GM10266 (cell line): ENCODE results near the gene CPOX.

Experiments used
- DNase-seq: peaks from one replicate; pipeline ENCODE4 v3.0.0; 2012; ENCODE audit errors: extremely low spot score
- TF ChIP-seq, protein P1 (sequence below): IDR thresholded peaks from 2 replicates; pipeline ENCODE4 v1.5.1; 2012; ENCODE audit warnings: mild to moderate bottlenecking, low read depth; ENCODE audit not compliant: control insufficient read depth, insufficient read depth; ENCODE audit errors: missing control alignments

Gene CPOX

GRCh38 chr3:98582042-98582441 lies 11.4 kb downstream of the CPOX start:
- DNase-seq, result no peak
- TF ChIP-seq, protein P1, sequence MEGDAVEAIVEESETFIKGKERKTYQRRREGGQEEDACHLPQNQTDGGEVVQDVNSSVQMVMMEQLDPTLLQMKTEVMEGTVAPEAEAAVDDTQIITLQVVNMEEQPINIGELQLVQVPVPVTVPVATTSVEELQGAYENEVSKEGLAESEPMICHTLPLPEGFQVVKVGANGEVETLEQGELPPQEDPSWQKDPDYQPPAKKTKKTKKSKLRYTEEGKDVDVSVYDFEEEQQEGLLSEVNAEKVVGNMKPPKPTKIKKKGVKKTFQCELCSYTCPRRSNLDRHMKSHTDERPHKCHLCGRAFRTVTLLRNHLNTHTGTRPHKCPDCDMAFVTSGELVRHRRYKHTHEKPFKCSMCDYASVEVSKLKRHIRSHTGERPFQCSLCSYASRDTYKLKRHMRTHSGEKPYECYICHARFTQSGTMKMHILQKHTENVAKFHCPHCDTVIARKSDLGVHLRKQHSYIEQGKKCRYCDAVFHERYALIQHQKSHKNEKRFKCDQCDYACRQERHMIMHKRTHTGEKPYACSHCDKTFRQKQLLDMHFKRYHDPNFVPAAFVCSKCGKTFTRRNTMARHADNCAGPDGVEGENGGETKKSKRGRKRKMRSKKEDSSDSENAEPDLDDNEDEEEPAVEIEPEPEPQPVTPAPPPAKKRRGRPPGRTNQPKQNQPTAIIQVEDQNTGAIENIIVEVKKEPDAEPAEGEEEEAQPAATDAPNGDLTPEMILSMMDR, result no peak

DNA sequence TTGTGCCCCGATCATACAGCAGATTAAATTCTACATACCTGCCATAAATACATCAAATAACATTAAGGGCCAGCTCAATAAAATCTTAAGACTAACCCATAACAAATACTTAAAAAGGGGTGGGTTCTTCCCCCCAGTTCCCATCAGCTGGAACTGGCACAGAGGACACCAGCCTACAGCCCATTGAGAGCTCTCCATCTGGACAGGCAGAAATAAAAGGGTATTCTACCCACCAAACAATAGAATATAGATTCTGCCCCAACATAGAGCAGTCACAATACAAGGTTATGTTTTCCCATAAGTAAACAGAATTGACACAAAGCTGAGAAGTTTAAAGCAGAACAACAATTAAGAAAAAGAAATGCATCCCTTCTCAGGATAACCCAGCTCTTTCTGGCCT lies 11.9 kb downstream of the CPOX start:
- no peak for DNase-seq
- TF ChIP-seq, protein P1, result no peak

DNA sequence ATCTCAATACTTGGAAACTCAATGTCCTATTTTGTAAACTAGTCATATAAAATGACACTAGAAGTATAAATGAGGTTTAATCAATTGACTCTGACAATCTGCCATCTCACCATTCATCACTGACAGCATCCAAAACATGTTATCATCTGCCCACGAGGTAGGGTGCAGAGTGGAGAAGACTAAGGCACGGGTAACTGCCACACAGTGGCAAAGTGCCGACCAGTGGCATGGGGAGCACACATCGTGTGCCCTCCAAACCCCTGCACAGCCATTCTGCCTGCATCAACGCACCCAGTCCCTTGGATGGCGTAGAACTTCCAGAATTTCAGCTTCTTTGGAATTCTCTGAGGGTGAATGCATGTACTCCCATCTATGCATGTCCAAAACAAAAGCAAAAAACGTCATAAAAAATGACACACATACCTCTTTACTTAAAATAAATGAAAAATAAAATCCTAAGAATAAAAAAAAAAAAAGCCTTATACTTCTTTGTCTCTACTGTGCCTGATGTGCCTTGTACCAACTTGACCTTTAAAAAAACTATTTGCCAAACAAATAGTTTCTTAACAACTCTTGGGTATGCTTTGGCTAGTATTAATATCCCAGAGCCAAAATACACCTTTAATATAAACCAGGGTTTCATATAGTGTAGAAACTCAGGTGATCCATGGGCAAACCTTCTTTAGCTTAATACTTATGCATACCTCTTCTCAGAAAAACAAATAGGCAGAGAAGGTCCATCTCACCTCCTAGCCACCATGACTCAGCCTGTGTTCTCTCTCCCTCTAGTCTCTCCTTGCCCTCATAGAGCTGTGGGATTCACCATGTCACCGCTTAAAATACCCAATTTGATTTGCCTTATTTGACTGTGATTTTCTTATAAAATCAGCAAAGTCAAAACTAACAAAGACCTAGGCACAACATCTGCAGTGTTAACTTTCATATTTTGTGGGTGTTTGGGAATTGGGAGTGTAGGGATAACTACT lies 12.7 kb downstream of the CPOX start:
- TF ChIP-seq, protein P1, result no peak
- no peak for DNase-seq

DNA sequence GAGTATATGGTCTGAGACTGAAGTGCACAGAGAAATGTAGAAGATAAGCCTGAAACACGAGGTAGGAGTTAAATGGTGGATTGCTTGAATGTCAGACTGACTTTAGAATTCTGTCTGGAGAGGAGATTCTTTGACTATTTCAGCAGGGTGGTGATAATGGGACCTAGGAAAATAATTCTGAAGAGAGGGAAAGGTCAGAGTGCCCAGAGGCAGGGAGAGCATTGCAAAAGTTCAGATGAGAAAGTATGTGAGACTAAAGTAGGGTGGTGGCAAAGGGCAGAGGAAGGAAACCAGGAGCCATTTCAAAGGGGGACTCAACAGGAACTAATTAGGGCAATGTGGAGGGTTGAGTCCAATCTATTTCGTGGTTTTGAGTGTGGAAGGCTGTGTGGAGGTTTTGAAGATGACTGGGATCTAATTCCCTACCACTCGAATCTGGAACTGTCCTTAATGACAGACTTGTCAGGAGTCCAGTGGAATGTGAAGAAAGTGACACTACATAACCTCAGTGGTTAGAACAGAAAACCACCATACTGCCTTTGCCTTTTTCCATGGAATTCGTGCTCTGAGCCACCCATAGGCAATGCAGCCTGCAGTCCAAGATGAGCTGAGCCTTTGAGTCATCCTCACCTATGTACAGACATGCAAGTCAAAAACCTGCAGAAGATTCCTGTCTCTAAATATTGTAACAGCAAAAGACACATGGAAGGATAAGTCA lies 16.1 kb downstream of the CPOX start:
- DNase-seq, result no peak
- TF ChIP-seq, protein P1, result no peak

DNA sequence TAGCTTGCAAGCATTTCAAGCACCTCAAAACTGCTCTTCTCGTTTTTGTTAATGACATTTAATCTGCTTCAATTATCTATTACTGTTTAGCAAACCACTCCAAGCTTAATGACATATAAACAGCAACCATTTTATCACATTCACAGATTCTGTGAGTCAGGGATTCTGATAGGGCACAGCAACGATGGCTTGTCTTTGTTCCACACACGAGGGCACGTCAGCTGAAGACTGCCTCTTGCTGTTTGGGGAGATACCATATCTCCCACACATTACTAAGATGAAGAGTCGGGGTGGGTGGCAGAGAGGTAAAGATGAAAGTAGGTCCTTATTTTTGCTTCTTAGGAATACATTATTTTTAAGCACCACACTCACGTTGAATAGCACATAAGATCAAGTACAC lies 19.3 kb downstream of the CPOX start:
- TF ChIP-seq, protein P1, result no peak
- DNase-seq, result no peak

DNA sequence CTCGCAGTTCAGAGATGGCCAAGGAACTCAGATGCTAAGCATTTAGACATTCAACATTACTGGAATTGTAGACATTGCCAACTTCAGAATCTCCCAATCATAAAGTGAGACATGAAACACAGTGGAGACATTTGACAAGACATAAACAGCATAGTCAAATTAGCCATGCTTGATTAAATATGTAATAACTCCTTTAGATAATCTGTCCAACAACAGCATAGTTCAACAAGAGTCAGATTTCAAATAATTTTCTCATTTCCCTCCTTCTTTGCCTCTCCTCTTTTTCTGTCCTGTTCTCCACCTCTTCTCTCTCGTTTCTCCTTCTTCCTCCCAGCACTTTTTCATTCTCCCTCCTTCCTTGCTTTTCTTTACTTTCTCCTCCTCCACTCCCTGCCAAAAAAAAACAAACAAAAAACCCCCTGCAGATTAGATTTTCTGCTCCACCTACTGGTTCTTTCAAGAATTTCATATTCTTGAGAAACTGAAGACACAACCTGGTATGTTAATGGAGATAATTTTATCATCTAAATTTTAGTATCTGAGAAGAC lies 20.2 kb downstream of the CPOX start:
- TF ChIP-seq, protein P1, result peak; percentile 46
- no peak for DNase-seq
